Esophagus muscularis mucosa (tissue), 4 donors: ENCODE results near the gene CLIC6.

Source experiments
- CTCF ChIP-seq, 3 experiments: fragments of 200-600 bp in 2 of 3; fragments of 450-650 bp in 1 of 3; sonication (generic) in 2 of 3; IDR thresholded peaks; one replicate each; pipeline ENCODE4 v1.5.1; 2017 to 2019; ENCODE audit warnings: antibody characterized with exemption in 3 of 3, mild to moderate bottlenecking in 2 of 3, moderate library complexity in 1 of 3
- EP300 ChIP-seq: sonication (generic); formaldehyde crosslinking; IDR thresholded peaks from one replicate; pipeline ENCODE4 v1.6.1; 2017; ENCODE audit warnings: antibody characterized with exemption
- POLR2A ChIP-seq: fragments of 450-650 bp; IDR thresholded peaks from one replicate; pipeline ENCODE4 v1.6.1; 2017; ENCODE audit warnings: antibody characterized with exemption, moderate library complexity, mild to moderate bottlenecking, low read depth
- POLR2AphosphoS5 ChIP-seq, 2 donors: sonication (generic); formaldehyde crosslinking; IDR thresholded peaks; one replicate each; pipeline ENCODE4 v1.6.1; 2017; ENCODE audit warnings: antibody characterized with exemption in 2 of 2

GRCh38 chr21:34693192-34693810 lies 24.5 kb downstream of the CLIC6 start:
- TF ChIP-seq CTCF (IDR thresholded peaks at IDR 0.05) (peak; percentile 40 to 68 (median 59)), POLR2A (no peak), EP300 (no peak), POLR2AphosphoS5 (IDR thresholded peaks at IDR 0.05) (no peak)
